ENCODE results near the gene DGKH.
"Not testable (repeated sequence)": the region's sequence is repeated elsewhere in the genome, so short reads cannot be mapped to it uniquely, and the experiment has no call there.

Gene DGKH

GRCh38 chr13:42164557-42165125, 116.2 kb downstream of the DGKH start:
- no peak for DNase-seq (ENCODE audit: low spot score)

- DNase-seq (ENCODE audit: low spot score): no peak
Measured at GRCh38 chr13:42168496-42168895, 120.0 kb downstream of the DGKH start.

GRCh38 chr13:42170029-42170428, 121.6 kb downstream of the DGKH start:
- DNase-seq (ENCODE audit: low spot score): no peak

GRCh38 chr13:42173789-42174343, 125.4 kb downstream of the DGKH start:
- no peak for DNase-seq (ENCODE audit: low spot score)

GRCh38 chr13:42174344-42175162, 126.1 kb downstream of the DGKH start:
- no peak for DNase-seq (ENCODE audit: low spot score)

- no peak for DNase-seq (ENCODE audit: low spot score)
Measured at GRCh38 chr13:42176294-42176693, 127.8 kb downstream of the DGKH start.

- DNase-seq (ENCODE audit: low spot score): no peak
Measured at GRCh38 chr13:42177189-42177588, 128.7 kb downstream of the DGKH start.

GRCh38 chr13:42181381-42181953, 133.0 kb downstream of the DGKH start:
- DNase-seq (ENCODE audit: low spot score): no peak

GRCh38 chr13:42189061-42189460, 140.6 kb downstream of the DGKH start:
- no peak for DNase-seq (ENCODE audit: low spot score)

- no peak for DNase-seq (ENCODE audit: low spot score)
Measured at GRCh38 chr13:42190529-42190928, 142.1 kb downstream of the DGKH start.

GRCh38 chr13:42211704-42212464, 163.4 kb downstream of the DGKH start:
- no peak for DNase-seq (ENCODE audit: low spot score)

GRCh38 chr13:42214446-42214845, 166.0 kb downstream of the DGKH start:
- DNase-seq (ENCODE audit: low spot score): no peak

GRCh38 chr13:42215578-42216421, 167.4 kb downstream of the DGKH start:
- DNase-seq (ENCODE audit: low spot score): no peak

GRCh38 chr13:42216422-42216735, 167.9 kb downstream of the DGKH start:
- DNase-seq (ENCODE audit: low spot score): no peak

- no peak for DNase-seq (ENCODE audit: low spot score)
Measured at GRCh38 chr13:42218576-42218975, 170.1 kb downstream of the DGKH start.

GRCh38 chr13:42219051-42219450, 170.6 kb downstream of the DGKH start:
- DNase-seq (ENCODE audit: low spot score): no peak

GRCh38 chr13:42219876-42220275, 171.4 kb downstream of the DGKH start:
- no peak for DNase-seq (ENCODE audit: low spot score)

- DNase-seq (ENCODE audit: low spot score): no peak
Measured at GRCh38 chr13:42221121-42221765, 172.8 kb downstream of the DGKH start.

- no peak for DNase-seq (ENCODE audit: low spot score)
Measured at GRCh38 chr13:42223681-42224080, 175.2 kb downstream of the DGKH start.

GRCh38 chr13:42225051-42225450, 176.6 kb downstream of the DGKH start:
- DNase-seq (ENCODE audit: low spot score): no peak

- not testable (repeated sequence) for DNase-seq (ENCODE audit: low spot score)
Measured at GRCh38 chr13:42226759-42227158, 178.3 kb downstream of the DGKH start.

Measured in ecto neural progenitor cell (in vitro differentiated cells).